Measurements from ENCODE around the gene COL23A1.

COL23A1 gene

DNA sequence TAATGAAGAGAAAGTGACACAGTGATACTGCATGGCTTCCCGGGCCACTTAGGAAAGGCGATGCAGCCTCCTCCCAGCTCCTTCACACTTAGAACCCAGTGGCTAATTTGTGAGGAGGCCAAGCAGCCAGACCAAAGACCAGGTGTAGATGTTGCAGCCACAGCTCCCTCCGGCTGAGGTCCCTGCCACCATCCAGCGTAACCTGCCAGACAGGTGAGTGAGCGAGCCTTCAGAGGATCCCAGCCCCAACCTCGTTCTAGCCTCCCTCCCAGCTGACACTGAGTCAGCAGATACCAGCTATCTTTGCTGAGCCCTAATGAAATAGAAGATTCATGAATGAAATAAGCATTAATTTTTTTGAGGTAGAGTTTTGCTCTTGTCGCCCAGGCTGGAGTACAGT, 59.7 kb downstream of the COL23A1 start:
- DNase-seq = no peak

DNA sequence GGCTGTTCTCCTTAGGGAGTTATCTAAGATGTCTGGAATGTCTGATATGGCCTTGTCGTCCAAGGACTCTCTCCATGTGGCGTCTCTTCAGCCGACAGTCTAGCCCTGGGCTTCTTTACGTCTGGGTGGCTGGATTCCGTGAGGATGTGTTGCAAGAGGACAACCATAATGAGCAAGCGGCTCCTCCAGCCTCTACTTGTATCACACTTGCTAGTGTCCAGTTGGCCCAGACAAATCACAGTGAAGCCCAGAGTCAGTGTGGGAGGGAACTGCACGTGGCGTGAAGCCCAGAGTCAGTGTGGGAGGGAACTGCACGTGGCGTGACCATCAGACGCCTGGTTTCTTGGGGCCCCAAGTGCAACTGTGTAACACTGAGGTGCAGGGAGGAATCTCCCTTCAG, 61.1 kb downstream of the COL23A1 start:
- no peak for DNase-seq

DNA sequence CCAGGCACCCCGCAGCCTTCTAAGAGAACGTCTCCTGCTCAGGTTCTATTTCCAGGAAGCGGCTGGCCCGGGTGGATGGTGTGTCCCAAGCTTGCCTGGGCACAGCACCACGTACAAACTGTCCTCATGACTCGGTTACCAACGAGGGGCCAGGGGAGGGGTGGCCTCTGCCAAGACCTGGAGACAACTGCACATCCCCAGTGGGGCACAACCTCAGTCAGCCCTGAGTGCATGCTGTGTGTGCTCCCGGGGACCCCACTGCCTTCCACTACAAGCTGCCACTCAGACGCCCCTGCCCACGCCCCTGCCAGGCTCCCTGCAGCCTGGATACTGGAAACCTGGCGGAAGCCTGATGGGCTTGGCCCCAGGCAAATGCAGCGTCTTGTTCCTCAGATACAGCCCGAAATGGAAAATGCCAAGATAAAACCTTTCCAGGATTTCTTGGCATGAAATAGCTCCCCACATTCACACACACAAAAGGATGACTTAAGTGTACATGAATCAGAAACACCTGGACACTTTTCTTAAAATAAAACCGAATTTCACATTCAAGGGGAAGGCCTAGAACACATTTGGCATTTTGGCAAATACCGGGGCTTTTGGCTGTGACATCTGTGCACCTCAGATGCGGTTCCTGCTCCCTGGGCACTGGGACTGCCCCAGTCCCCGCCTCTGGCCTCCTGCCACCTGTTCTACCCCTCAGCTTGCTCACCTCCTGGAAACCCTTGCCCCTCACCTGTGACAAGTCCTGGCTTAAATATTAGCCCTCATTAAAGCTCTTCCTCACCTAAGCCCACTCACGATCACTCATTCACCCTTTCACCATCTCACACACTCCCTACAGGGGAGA, 62.5 kb downstream of the COL23A1 start:
- DNase-seq = no peak

DNA sequence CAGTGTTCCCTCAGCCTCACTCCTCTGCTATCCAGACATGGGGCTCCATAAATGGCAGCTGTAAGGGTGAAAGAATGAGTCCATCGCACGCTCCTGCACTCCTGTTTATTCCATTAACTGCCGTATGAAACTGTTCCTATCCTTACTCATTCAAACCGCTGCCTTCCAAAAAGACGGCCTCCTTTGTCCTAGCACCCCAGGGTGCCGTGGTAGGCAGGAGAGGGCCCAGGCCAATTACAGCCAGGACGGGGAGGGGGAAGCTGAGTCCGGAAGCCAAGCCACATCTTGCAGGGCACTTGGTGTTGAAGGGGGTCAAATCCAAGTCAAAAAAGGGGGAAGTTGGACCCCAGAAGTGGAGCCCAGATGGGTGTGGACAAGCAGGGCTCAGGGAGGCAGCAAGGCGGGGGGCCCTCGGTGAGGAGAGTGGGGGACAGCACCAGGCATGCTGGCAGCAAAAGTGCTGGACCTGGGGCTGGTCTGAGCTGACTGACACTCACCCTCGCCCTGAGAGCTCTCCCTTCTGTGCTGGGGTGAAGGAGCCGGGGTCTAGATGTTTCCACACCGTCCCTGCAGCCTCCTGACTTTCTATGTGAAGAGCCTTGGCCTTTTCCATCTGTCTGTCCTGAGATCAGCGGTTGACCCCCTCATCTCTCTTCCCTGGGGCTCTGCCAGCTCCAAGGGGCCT, 63.3 kb downstream of the COL23A1 start:
- DNase-seq = no peak

DNA sequence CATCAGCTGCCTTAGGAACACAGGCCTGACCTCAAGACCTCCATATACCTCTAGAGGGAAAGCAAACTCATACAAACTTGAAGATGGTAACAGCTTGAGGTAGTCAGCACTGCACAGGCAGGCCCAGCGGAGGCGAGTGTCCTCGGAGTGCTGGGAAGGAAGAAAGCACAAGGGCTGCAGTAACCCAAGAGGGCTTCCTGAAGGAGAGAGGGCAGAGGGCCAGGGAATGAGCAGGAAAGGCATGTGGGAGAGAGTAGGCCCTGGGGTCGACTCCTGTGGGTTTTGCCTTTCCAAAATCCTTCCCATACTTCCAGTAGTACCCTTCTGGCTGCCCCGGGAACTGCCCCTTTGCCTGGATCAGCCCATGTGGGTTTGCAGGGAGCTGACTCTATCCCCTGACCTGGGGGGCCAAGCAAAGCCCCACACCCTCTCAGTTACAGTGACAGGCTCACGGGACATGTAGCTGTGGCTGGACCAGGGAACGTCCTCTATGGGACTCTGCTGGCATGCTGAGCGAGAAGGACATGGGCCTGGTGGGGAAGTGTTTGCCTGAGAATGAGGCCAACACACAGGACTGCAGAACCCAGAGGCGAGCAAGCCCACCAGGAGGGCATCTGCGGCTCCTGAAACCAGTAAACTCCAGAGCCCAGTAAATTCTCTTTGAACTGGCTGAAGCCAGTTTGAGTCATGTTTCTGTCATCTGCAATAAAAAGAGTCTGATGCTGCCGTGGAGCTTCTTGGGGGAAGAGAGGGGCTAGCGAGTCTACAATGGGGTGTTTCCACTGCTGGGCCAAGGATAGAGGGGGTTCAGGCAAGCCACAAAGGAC, 64.1 kb downstream of the COL23A1 start:
- no peak for DNase-seq

DNA sequence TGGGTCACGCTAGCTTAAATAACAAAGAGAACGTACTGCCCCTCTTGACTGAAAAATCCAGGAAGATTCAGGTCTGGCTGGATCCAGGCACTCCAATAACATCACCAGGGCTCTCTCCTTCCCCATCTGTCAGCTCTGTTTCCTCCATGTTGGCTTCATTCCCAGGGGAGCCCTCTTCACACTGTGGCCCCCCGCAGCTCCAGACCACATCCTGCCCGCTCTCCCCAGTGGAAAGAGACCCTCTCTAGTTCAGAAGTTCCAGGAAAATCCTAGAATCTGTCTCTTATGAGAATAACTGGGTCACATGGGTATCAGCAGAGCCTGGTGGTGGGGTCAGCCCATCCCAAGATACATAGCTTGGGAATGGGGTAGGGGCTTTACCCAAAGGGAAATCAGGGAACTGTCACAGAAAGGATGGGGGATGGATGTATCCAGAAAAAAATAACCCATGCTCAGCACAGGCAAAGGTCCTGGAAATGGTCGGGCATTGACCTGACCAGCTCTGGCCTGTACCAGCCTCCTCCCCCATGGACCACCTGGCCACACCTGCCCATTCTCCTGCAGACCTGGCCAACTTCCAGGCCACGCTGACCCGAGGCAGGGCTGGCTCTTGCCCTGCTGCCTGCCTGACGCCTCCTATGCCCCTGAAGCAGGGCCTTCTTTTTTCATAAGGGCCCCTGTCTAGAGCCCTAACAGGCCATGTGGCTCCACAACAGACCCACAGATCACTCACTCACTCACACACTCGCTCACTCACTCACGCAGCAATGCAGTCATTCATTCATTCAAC, 65.9 kb downstream of the COL23A1 start:
- no peak for DNase-seq

DNA sequence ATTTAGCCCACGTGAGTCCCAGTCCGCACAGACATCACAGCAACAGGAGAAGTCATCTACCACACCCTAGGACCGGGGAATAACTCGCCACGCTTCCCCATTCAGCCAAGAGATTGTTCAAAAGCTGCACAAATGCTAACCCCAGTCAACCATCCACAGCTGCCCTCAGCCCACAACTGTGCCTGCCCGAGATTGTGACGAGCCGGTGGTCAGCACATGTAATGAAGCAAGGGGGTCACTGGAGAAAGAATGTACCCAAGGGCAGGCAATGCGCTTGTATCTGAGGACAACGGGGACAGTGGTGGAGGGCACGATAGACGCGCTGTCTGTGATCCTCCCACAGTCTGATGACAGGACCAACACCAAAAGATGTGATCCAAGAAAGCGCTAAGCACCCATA, 67.8 kb downstream of the COL23A1 start:
- no peak for DNase-seq

DNA sequence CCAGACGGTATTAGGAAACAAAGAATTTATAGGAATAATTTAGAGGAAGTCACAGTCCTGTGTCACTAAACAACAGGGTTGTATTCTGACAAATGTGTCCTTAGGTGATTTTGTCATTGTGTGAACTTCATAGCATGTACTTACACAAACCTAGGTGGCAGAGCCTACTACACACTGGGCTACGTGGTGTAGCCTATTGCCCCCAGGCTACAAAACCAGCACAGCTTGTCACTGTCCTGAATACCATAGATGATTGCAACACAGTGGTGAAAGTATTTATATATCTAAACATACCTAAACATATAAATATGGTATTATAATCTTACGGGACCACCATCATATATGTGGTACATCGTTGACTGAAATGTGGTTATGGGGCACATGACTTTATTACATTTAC, 69.3 kb downstream of the COL23A1 start:
- no peak for DNase-seq

DNA sequence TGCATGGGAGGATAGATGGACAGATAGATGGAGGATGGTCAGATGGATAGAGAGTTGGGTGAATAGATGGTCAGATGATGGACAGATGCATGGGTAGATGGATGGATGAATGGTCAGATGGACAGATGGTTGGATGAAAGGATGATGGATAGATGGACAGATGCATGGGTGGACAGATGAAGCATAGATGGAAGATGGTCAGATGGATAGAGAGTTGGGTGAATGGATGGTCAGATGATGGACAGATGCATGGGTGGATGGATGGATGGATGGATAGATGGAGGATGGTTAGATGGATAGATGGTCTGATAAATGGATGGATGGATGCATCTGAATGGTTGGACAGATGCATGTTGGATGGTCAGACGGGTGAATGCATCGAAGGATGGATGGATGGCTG, 70.4 kb downstream of the COL23A1 start:
- DNase-seq = no peak

DNA sequence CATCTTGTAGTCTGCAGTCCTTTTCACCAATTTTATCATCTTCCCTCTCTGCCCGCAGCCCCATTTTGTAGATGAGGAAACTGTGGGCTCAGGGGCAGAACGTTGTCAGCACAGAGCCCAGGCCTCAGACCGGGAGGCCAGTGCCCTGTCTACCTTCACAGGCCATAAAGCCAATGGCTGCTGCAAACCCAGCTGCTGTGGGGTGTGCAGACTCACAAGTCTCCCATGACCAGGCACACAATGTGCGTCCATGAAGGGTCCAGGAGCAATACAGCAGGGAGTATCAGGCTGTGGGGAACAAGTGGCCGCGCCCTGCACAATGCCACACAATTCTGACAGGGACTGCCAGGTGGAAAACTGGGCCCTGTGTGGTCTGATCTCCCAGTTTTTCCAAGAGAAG, 71.0 kb downstream of the COL23A1 start:
- DNase-seq = no peak

DNA sequence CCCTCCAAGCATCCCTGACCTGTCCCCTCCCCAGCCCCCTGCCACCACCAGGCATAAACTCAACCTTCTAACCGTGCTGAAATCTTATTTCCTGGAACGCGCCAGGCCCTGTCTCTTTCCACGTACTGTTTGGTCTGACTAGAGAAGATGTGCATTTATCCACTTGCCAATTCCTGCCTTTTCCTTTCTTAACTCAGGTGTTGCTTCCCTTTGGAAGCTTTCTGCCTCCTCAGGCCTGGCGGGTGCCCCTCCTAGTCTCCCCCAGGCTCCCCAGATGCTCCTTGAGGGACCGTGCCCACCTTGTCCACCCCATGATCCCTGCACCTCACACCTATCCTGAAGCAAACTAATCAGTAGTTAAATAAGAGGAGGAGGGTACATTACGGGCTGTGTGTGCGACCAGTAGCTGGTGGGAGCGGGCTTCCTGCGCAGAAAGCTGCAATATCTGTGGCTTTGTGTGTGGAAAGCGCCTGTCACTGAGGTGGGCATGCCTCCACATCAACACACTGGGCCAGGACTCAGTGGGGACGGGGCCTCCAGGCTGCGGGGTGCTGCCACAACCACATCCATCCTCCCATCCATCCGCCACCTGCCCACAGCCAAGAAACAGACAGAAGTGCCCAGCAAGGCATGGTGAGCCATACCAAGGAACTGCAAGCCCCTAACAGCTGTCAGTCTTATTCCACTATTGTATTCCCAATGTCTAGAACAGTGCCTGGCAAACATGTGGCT, 73.5 kb downstream of the COL23A1 start:
- no peak for DNase-seq

DNA sequence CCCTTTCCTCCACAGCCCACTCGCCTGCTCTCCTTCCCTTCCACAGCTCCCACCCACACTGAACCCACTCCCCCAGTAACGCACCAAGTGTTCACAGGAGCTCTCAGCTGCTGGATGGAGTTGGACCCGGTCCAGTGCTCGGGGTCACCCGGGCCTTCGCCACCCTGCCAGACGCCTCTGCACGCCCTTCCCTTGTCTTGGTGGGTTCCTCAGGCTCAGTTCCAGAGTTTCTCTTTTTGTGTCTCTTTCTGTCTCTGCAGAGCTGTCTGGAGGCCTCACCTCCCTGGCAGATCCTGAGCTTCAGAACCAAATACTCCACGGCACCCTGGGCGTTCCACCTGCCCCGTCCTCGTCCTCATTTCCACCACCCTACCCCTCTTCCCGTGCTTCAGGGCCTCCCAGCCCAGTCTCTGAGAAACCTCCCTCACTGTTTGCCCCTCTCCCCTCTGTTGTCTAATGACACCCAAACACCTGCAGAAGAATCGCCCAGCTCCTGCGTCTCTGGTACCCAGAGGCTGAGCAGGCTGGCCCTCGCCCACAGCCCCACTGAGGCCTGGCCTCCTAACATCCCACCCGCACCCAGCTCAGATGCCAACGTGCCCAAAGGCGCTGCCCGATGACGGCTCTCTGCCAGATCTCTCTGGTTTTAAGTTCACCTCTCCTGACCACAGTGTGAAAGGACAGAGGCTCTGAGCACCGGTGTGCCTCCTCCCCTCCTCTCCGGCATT, 74.3 kb downstream of the COL23A1 start:
- no peak for DNase-seq

DNA sequence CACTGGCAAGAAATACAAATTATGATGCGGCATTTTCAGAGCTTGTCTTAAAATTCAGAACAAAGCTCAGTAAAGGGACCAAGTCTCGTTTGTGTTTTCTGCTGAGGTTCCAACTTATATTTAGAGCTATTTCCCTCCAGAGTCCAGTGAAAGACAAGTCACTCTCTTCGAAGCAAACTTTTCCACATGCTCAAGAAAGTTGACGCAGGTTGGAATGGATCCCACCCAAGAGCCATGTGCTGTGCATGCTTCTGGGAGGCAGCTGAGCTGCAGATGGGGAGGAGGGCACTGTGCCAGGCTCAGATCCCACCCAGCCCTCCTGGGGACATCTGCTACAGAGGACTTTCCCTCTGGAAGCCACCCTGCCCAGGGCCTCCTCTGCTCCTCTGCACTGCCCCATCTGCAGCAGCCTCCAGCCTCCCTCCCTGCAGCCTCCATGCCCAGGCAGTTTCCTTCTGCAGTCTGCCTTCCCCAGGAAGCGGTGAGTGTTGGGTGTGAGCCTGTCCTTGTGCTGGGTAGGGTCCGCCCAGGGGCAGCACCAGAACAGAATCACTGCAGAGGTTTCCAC, 75.3 kb downstream of the COL23A1 start:
- DNase-seq = no peak

DNA sequence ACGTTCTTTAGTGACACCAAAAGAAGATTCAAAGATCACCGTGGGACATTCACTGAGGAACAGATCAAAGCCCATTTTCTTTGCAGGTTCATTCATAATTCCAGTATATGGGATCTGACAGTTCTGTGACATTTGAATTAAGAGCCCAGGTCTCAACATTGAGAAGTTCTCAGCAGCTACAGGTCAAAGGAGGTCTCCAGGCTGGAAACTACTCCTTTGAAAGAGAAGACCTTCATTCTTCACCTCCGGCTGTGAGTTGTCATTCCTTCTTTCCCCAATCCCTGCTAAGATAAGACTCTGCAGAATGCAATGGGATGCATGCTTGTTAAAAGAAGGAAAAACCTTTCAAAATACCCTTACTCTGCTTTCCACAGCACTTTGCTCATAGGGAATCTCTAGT, 79.0 kb downstream of the COL23A1 start:
- DNase-seq = no peak

DNA sequence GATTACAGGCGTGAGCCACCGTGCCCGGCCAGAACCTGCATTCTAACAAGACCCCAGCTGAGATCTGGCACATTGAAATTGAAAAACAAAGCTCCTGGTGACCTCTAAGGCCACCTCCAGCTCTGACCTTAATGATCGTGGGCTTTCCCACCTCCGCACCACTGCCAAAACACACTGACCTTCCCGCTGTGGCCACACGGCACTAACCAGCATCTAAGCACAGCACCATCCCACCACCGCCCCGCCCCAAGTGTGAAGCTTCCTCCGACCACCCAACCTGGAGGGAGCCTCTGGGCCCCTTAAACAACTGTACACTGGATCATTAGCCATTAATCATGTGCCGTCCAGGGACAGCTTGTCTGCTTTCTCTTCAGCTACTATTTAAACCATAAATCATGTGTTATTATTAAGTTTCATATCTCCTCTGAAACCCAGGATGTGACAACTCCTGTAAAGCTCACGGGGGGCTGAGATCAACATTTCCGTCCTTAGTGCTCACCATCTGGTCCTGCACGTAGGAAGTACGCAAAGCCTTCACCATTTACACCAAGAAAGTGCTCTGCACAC, 80.6 kb downstream of the COL23A1 start:
- DNase-seq = no peak

DNA sequence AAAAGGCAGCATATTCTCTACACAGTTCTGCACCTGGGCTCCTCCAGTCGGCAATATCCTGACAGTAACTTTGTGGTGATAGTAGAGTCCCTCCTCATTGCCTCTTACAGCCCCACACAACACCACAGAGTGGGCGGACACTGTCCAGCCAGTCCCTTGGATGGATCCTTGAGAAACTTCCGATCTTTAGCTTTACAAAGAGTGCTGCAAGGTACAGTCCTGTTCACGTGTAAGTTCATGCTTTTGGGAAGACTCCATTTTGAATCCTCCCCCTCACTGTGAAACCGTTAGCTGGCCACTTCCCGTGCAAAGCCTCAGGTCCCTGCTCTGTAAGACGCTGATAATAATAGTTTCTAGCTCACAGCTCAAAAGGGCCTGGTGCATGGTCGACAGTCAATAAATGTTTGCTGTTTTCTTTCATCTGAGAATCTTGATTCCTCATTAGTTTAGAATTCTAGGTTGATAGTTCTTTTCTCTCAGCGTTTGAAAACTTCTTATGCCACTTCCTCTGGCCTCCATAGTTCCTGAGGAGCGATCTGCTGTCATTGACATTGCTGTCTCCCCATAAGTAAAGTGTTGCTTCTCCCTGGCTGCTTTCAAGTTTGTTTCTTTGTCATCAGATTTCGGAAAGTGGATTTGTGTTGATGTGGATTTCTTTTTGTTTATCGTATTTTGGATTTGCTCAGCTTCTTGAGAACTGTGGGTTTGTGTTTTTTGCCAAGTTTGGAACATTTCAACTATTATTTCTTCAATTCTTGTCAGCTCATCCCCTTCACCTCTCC, 82.9 kb downstream of the COL23A1 start:
- no peak for DNase-seq

DNA sequence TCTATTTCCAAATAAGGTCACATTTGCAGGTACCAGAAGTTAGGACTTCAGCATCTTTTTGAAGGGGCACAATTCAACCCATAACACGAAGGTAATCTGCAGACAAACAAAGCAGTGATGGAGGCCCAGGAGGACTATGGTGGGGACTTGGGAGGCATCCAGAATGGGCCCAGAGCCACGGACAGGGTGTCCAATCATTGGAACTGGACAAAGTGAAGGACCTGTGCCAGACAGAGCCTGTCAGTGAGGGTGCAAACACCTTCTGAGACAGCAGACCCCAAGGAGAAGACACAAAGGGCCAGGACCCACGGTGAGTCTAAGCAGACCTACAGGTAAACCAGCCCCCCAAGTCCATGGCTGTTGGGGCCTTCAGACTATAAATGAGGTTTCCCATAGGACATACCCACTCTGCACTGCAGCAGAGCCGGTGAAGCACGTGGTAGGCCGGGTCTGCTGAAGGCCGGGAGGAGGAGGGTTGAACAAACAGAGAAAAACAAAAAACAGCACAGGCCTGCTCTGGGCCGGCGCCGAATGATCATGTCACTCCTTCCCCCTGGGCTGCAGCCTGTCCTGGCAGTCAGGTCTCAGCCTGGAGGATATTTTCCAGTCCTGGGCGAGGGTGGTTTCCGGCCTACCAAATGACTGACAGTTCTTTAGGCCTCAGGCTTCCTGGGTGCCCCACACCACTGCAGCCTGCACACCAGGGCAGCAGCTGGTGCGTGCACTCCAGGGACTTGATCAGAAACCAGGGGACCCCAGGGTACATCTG, 84.4 kb downstream of the COL23A1 start:
- no peak for DNase-seq

DNA sequence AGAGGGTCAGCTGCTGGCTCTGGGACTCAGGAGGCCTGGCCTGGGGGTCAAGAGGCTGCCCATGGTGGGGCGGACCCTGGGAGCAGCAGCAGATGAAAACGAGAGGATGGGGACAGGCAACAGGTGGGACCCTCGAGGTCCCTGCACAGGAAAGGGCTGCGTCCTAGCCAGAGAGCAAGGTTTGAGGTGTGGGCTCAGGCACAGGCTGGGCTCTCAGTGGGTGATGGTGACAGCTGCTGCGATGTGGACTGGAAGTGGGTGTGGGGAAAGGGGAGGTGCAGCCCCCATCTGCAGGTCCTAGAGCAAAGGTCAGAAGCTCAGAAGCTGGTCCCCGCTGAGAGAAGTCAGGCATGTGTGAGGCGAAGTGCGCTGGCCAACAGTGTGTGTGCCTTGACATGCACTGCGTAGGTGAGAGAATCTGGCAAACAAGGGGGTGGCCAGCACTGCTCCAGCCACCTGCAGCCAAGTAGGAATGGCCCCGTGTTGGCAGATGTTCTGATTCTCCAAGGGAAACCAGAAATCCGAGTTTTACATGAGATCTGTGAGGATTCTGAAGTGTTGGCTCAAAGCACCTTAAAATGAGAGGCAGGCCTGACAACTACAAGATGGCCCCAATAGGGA, 85.7 kb downstream of the COL23A1 start:
- DNase-seq = no peak

Measured in activated CD4-positive, CD25-positive, alpha-beta regulatory T cell treated with anti-CD3 and anti-CD28 coated beads, Interleukin-2, amount 50 U/mL, for 72 hours (primary cell).